HG03565 (cell line): ENCODE measurements around the gene F2.

Experiments used
- ATAC-seq: cut with Tn5 transposase; IDR thresholded peaks from one replicate; pipeline ENCODE4 v1.9.1; 2021; ENCODE audit warnings: mild to moderate bottlenecking, moderate library complexity; ENCODE audit not compliant: unreplicated experiment

F2 gene

DNA sequence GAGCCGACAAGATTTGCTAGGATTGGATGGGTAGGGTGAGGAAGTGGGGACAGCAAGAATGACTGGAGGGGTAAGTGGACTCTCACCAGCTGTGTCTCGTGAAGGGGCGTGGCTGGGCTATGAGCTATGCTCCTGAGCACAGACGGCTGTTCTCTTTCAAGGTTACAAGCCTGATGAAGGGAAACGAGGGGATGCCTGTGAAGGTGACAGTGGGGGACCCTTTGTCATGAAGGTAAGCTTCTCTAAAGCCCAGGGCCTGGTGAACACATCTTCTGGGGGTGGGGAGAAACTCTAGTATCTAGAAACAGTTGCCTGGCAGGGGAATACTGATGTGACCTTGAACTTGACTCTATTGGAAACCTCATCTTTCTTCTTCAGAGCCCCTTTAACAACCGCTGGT lies 19.9 kb downstream of the F2 start:
- no peak for ATAC-seq

DNA sequence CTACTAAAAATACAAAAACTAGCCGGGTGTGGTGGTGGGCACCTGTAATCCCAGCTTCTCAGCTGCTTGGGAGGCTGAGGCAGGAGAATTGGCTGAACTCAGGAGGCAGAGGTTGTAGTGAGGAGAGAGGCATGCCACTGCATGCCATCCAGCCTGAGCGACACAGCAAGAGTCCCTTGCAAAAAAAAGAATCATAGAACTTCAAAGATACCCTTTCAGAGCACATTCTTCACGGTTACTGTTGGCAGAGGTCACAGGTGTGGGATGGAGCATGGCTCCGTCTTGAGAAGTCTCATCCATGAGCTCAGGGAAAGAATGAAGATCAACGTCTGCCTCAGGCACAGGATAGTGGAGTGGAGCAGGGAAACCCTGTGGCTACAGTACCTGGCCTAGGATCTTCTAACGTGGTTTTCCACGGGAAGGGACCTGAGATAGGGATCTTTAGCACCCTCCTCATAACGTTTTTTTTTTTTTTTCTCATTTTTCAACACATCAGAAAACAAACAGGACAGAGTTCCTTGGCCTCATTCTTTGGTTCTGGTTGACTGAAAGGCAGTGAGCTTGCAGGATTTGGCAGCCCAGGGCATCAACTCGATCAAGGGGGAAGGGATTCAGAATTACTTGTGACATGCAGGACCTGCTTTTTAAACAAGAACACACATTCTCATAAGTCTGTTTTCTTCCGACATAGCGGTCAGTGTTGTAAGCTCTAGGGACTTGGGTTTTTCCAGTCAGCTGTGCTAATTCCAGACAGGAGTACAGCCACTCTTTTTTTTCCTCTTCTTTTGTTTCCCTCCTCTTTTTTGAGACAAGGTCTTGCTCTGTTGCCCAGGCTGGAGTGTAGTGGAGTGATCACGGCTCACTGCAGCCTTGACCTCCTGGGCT lies 22.8 kb downstream of the F2 start:
- ATAC-seq, result no peak

DNA sequence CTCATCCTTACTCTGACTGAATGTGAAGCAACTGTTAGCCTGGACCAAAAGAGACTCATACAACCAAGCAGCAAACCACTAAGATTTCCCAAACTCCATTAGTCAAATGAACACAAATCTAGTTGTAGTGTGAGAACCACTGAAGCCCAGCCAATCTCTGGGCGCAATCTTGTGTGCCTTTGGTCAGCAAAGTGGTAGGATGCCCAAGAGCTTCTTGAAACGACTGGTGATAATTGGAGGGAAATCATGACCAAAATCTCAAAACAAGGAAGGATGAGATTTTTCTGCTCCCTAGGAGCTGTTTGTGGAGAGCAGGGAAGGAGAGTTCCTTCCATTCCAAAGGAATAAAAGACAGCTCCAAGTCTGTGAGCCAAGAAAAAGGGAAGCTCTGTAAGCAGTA lies 24.0 kb downstream of the F2 start:
- no peak for ATAC-seq

DNA sequence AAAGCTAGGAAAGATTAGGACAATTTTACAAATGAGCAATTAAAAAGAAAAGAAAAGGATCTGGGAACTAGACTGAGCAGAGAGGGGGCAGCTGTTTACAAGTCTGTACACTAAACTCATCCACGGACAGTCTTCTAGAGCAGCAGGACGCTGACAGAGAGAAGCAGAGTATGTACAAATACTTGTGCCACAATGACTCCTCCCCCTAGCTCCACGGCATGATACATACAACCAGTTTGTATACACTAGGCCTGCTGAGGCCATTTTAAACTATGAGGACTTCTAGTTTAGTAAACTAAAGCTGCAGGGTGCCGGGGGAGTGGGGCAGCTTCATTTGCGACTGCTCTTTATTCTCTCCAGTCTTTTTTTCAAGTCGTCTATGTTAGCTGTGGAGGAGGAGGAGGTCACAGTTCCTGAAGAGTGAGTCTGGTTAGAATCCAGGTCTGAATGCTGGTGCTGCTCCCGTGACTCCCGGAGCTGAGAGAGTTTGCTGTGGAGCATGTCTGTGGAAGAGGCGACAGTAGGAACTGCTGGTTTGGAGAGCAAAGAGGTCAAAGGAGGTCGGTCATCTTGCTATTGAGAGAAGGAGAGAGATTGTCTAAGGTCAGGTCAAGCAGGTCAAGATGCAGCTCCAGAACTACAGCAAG lies 24.8 kb downstream of the F2 start:
- ATAC-seq, result no peak

DNA sequence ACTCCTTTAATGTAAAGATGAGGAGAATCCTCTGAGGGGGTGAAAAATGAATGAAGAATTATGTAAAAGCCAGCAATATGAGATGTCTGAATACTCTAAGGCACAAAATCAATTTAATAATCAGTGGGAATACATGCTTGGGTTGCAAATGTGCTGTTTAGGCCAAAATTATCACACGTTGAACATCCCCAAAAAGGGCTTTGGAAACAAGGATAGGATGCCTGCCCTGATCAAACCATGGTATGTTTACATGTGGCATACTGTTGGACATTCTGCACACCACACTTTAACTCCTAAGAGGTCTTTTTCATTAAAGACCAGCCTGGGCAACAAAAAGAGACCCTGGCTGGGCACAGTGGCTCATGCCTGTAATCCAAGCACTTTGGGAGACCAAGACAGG lies 26.3 kb downstream of the F2 start:
- no peak for ATAC-seq

DNA sequence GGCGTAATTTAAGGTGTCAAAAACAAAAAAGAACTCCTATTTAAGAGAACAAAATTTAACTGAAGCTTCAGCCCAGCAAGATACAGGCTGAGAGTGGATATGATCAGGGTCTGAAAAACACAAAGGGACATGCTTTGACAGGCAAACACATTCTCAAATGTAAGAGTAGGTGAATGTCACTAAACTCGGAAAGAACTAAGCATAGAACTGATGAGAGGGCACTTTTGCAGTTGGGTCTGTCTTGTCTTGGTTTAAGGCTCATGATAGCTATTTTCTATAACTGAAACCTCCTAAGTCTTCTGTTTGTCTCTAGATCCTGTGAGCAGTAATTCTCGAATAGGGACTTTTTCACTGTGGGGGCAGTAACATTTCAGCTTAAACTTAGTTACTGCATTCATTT lies 27.0 kb downstream of the F2 start:
- ATAC-seq, result no peak

DNA sequence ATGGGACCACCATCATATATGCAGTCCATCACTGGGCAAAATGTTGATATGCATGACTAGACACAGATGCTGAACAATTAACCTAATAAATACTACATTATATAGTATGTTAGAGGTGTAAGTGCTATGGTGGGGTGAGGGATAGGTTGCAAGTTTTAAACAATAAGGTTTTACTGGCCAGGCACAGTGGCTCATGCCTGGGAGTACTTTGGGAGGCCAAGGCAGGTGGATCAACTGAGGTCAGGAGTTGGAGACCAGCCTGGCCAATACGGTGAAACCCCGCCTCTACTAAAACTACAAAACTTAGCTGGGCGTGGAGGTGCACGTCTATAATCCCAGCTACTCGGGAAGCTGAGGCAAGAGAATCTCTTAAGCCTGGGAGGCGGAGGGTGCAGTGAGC lies 28.1 kb downstream of the F2 start:
- ATAC-seq, result no peak

DNA sequence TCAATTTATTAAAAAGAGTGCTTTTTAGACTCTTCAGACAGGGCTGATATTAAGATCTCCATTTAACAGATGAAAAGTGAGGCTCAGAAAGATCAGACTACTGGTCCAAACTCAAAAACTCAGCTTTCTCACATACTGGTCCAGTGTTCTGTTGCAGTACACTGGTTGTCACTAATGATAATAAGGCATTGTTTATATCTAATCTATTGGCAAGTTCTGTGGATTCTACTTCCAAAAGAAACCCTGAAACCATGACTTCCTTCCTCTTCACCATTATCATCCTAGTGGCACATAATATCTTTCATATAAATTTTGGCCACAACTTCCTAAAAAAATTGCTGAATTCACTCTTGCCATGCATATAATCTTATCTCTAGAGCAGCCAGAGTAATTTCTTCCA lies 36.9 kb downstream of the F2 start:
- ATAC-seq, result no peak

DNA sequence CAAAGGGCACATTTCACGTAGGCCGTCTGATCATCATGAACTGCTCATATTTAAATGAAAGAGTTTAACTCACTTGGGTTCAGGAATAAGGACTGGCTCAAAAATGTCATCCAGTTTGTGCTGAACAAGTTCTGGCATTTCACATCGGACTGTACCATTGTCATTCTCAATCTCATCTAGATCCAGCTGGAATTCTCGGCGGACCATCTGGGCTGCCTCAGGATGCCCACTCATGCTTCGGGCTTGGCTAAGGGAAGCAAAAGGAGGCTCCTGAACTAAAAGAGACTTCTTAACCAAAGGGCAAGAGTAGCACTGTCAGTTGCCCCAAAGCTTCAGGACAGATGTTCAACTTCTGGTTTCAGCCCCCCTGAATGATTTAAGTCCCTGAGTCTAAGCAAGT lies 40.2 kb downstream of the F2 start:
- ATAC-seq, result no peak

DNA sequence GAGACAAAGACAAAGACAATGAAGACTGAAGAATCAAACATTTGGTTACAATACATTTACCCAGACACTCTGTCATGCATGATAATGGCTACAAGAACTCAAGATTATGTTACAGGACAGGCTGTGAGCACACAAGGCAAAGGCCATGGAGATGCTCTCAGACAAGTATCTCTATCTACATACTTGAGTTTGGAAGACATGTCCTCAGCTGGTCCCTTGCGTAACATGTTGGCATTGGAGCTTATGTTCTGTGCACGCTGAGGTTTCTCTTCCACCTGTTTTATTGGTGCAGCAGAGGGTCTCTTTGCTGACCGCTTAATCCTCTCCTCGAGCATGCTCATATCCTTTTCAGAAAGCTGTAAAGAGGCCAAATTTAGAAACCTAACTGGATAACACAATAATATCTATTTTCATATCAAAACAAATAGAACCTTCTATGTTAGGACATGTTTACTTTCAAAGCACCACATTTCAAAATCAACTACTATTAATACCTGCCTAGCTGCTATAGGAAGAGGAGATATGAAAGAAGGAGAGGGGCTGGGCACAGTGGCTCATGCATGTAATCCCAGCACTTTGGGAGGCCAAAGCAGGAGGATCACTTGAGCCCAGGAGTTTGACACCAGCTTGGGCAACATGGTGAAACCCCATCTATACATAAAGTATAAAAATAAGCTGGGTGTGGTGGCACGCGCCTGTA lies 41.6 kb downstream of the F2 start:
- no peak for ATAC-seq

DNA sequence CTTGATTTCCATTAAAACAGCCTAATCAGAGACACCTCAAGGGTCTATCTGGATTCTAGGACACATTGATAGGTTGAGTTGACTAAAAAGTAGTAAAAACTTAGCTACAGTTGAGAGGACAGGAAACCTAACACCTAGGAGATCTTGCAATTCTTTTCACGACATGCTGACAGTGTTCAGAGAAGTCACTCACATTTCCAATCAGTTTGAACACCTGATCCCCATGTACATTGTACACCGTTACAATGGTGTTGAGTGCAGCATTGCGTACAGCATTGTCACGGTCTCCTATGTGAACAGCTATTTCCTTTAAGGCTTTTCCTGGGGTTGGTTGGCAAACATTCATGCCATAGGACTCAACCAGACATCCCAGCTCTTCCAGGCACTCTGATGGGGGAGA lies 42.8 kb downstream of the F2 start:
- no peak for ATAC-seq

DNA sequence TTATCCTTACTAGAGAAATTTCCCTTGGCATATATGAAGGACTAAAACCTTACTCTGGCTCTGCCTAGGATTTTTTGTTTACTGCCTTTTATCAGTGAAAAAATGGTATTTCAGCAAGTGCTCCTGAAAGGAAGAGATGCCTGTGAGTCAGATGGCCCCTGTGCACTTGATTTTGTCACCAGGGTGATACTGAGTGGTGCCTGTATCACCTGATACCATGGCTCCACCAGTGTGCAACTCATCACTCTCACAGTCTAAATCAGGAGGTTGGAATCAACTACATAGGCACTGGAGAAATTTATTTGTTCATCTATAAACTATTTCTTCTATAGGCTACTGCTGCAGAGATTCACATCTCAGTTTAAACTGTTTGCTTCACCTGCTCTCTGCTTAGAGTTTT lies 43.2 kb downstream of the F2 start:
- ATAC-seq, result no peak

DNA sequence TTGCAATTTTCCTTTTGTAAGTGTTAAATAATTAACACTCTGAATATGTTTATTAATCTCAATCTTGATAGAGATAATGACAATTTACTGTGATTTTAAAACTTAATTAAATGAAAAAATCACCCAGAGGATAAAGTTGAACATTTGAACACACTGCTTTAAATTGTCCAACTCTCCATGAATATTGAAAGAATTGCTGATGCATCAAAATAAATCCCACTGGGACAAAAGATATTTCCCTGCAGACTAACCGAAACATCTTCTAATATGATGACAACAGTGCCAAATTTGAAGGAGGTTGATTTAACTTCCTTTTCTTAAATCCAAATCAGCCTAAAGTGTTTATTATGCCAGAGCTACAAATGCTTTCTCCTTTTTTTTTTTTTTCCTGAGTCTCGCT lies 47.6 kb downstream of the F2 start:
- no peak for ATAC-seq

DNA sequence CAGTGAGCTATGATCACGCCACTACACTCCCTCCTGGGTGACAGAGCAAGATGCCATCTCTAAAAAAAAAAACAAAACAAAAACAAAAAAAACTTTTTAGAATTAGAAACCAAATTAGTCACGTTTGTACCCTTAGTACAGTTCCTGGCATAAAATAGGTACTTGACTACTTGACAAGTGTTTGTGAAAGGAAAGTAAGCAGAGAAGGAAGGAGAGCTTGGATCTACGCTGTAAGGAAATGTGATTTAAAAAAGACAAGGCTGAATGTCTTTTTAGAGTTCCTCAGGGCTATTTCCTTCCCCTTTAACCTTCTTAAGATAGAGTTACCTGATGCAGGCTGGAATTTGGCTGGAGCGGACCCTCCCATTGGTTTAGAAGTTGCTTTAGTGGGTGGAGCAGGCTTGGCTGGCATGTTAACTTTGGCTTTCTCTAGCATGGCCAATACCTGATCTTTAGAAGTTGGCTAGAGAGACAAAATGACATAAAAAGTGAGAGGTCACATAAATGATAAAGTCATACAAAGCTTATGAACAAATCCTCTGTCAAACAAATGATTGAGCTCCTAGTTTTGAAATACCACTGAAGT lies 50.7 kb downstream of the F2 start:
- ATAC-seq, result no peak

DNA sequence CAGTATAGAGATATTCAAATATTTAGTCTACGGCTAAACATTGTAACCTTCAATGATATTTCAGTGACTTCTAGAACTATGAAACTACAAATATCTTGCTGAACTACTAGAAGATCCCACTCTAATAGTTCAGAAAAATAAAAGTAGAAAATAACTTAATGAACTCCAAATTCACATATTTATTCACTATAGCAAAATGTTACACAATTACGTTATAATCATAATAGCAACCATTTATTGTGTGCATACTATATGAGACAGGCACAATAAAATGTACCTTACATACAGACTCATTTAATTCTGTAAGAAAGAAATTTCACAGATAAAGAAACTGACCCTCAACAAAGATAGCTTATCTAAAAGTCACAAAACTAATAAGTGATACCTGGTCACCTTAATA lies 57.9 kb downstream of the F2 start:
- ATAC-seq, result no peak

DNA sequence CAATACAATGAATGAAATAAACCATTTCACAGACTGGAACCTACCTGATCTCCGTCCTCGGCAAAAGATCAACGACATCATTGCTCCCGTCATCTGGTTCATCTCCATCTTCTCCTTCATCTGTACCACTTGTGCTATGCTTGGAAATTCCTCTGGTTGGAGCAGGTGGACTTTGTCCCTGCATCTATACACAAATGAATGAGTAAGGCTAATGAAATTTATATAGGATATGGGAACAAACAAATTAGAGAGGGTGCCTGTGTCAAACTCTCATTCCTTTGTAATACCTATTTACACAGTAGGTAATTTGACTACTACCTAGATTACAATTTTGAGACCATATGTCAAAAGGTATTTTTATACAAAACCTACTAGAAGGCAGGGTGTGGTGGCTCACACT lies 59.4 kb downstream of the F2 start:
- ATAC-seq, result no peak
